ENCODE measurements around the gene WDR12.

- TF ChIP-seq SMC3 (IDR thresholded peaks at IDR 0.05; ENCODE audit: low read depth, low read length) (no peak), REST (IDR thresholded peaks at IDR 0.05; ENCODE audit: low read depth, low read length) (no peak), POLR2AphosphoS5 (IDR thresholded peaks at IDR 0.05; ENCODE audit: low read depth, low read length) (no peak), EP300 (IDR thresholded peaks at IDR 0.05; ENCODE audit: borderline replicate concordance in 1 of 2, low read depth in 1 of 2, low read length in 1 of 2) (no peak), EZH2phosphoT487 (IDR thresholded peaks at IDR 0.05; ENCODE audit: borderline replicate concordance, low read depth) (no peak), CTCF (IDR thresholded peaks at IDR 0.05) (no peak), MEF2A (IDR thresholded peaks at IDR 0.05; ENCODE audit: borderline replicate concordance, low read depth) (no peak), RAD21 (IDR thresholded peaks at IDR 0.05; ENCODE audit: low read length) (no peak), FOXM1 (IDR thresholded peaks at IDR 0.05; ENCODE audit: low read depth) (no peak), GABPA (IDR thresholded peaks at IDR 0.05; ENCODE audit: low read depth) (no peak), YY1 (IDR thresholded peaks at IDR 0.05; ENCODE audit: low read depth) (no peak)
These were observed 22.5 kb upstream of the WDR12 start for GRCh38 chr2:202933958-202934357.
